HL-60 (cell line): ENCODE measurements around the gene NXPH4.

Source experiments
- DNase-seq, 2 experiments: peaks; one replicate each; pipeline ENCODE4 v3.0.0-alpha.2; 2010 to 2020; ENCODE audit warnings: low read depth in 1 of 2, low spot score in 1 of 2
- H3K27ac ChIP-seq: fragments of 250-450 bp; sonication (Bioruptor Pico); replicated peaks from 2 replicates; pipeline ENCODE4 v1.5.1; 2020; ENCODE audit warnings: mild to moderate bottlenecking, moderate library complexity
- H3K27me3 ChIP-seq: fragments of 250-450 bp; sonication (Bioruptor Pico); 2 replicates; pipeline ENCODE4 v1.5.1; 2021; ENCODE audit warnings: mild to moderate bottlenecking, moderate library complexity; ENCODE audit not compliant: insufficient read depth, poor library complexity, severe bottlenecking
- H3K4me3 ChIP-seq: replicated peaks from 2 replicates; pipeline ENCODE4 v1.5.1; 2011; ENCODE audit warnings: mild to moderate bottlenecking, control low read depth, low read length; ENCODE audit not compliant: insufficient read depth
- CTCF ChIP-seq: IDR thresholded peaks from one replicate; pipeline ENCODE4 v1.5.1; 2011; ENCODE audit warnings: low read length, control low read depth, inconsistent platforms; ENCODE audit not compliant: insufficient read depth
- GABPA ChIP-seq: IDR thresholded peaks from 2 replicates; pipeline ENCODE4 v1.6.1; 2012; ENCODE audit warnings: low read depth
- POLR2AphosphoS5 ChIP-seq: IDR thresholded peaks from 2 replicates; pipeline ENCODE4 v1.6.1; 2012; ENCODE audit warnings: low read depth
- REST ChIP-seq: IDR thresholded peaks from 2 replicates; pipeline ENCODE4 v1.6.1; 2012; ENCODE audit warnings: low read depth; ENCODE audit not compliant: insufficient replicate concordance
- SPI1 ChIP-seq: IDR thresholded peaks from 2 replicates; pipeline ENCODE4 v1.6.1; 2012; ENCODE audit warnings: low read depth, mild to moderate bottlenecking, borderline replicate concordance

The NXPH4 gene

GRCh38 chr12:57185906-57186508, 30.6 kb upstream of the NXPH4 start:
- Histone ChIP-seq H3K27ac (no peak overlapping the region), H3K27me3 (peaks cover 7% of the 10 kb centered on the region), H3K4me3 (no peak overlapping the region)
- TF ChIP-seq GABPA (no peak), POLR2AphosphoS5 (no peak), SPI1 (no peak), REST (no peak), CTCF (no peak)
- no peak for DNase-seq

GRCh38 chr12:57187222-57188089, 29.1 kb upstream of the NXPH4 start:
- no peak overlapping the region for H3K4me3 ChIP-seq
- TF ChIP-seq CTCF (no peak), POLR2AphosphoS5 (no peak), GABPA (no peak), REST (no peak), SPI1 (no peak)
- no peak overlapping the region for H3K27ac ChIP-seq
- no peaks in the 10 kb centered on the region for H3K27me3 ChIP-seq
- DNase-seq: no peak

- no peak overlapping the region for H3K27ac ChIP-seq
- no peaks in the 10 kb centered on the region for H3K27me3 ChIP-seq
- DNase-seq: no peak
- H3K4me3 ChIP-seq: no peak overlapping the region
- TF ChIP-seq CTCF: no peak
- TF ChIP-seq GABPA: no peak
- TF ChIP-seq SPI1: no peak
- TF ChIP-seq POLR2AphosphoS5: no peak
- TF ChIP-seq REST: no peak
Measured at GRCh38 chr12:57188090-57188425, 28.5 kb upstream of the NXPH4 start.
